ENCODE data around the gene RAVER1.
"Not testable (repeated sequence)": the region's sequence is repeated elsewhere in the genome, so short reads cannot be mapped to it uniquely, and the experiment has no call there.

- TF ChIP-seq CTCF, POLR2A (IDR thresholded peaks at IDR 0.05): not testable (repeated sequence)
Measured at GRCh38 chr19:10377140-10377640, 43.9 kb upstream of the RAVER1 start.
